ENCODE measurements around the gene GABBR2.
"Not testable (repeated sequence)": the region's sequence is repeated elsewhere in the genome, so short reads cannot be mapped to it uniquely, and the experiment has no call there.

The GABBR2 gene

GRCh38 chr9:98533866-98534265, 174.9 kb downstream of the GABBR2 start:
- DNase-seq = no peak

- no peak for DNase-seq
Observed at GRCh38 chr9:98533132-98533531, 175.6 kb downstream of the GABBR2 start.

- DNase-seq = no peak
Observed at GRCh38 chr9:98532574-98532973, 176.2 kb downstream of the GABBR2 start.

GRCh38 chr9:98532147-98532546, 176.6 kb downstream of the GABBR2 start:
- DNase-seq = no peak

DNA sequence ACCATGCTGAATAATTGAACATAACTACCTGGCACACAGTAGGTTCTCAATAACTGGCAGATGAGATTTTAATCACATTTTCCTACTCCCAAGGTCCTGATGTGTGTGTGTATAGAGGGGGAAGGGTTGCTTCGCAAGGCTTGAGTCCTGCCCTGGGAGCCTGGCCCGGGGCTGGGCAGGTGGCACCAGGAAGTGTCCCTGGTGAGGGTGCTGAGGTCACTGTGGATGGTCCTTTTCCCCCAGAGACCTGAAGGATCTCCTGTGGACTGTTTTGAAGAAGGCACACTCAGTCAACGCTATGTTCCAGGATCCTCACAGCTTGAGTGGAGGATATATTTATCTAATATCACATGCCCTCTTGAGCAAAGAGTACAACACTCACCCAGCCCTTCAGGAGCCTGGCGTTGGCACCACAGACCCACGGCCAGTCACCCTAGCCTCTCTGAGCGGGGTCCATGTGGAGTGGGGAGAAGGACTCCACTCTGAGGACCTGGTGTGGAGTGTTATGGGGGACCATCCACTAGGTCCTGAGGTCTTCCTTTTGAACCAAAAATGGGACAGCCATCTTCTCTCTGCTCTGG, 177.8 kb downstream of the GABBR2 start:
- no peak for DNase-seq

- DNase-seq = no peak
Observed at GRCh38 chr9:98530275-98530674, 178.5 kb downstream of the GABBR2 start.

- peak in 1 of 2 experiments; percentile 44 for DNase-seq
Observed at GRCh38 chr9:98529841-98530240, 178.9 kb downstream of the GABBR2 start.

GRCh38 chr9:98523231-98523901, 185.4 kb downstream of the GABBR2 start:
- no peak for DNase-seq

- no peak for DNase-seq
Observed at GRCh38 chr9:98522487-98522886, 186.2 kb downstream of the GABBR2 start.

DNA sequence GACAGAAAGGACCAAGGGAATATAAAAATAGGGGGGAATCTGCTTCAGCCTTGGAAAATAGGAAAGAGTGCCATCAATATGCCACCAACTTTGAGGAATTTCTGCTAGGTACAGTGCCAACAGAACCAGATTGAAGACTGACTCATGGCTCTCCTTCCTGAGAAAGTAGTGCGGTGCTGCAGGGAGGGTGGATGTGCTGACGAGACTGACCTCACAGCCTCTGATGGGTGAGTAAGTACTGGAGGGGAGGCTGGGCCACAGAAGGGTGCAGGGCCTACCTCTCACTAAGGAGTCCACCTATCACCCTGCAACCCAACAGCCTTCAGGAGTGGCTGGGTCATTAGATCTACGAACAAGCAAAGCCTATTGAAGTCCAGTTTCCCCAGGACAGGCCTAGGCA, 187.6 kb downstream of the GABBR2 start:
- DNase-seq = no peak

DNA sequence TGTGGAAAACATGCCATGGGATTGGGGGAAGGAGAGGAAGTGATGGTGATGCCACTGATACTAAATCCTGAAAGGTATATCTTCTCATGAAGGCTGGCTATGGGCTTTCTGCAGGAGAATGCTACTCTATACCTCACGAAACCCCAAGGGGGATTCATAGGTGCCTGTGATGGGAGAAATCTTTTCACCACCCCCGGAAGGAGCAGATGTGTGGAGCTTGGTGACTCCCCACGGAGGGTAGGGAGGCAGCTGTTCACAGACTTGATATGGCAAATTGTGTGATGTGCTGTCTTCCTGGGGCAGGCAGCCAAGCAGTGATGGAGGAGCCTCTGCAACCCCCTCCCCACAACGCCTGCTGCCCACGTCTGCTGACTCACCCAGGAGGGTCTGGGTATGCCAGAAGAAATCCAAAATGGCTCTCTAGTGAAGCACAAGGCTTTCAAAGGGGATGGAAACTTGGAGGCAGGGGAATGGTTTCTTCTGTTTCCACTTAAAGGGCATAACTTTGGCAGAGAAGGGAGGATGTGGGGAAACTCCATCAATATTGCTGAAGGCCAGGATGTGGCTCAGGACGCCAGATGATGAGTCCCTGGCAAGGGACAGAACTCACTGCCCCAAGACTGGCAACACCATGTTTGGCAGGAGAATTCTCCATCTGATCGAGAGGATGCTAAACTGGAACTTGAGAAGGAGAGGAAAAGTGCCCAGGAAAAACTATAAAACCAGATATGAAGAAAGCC, 188.3 kb downstream of the GABBR2 start:
- DNase-seq = no peak

DNA sequence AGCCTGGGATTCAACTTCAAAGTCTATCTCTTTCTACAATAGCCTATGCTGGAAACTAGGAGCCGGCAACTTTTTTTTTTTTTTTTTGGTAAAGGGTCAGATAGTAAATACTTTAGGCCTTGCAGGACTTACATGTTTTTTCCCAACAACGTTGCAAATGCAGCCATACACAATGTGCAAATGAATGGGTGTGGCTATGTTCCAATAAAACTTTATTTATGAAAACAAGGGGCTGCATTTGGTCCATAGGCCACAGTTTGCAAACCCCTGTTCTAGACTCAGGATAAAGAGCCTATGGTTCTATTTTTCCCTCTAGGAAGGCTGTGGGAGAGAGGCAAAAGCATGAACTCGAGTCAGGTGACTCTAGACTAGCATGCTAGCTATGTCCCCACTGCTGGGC, 189.1 kb downstream of the GABBR2 start:
- DNase-seq = no peak

GRCh38 chr9:98518556-98518955, 190.2 kb downstream of the GABBR2 start:
- no peak for DNase-seq

GRCh38 chr9:98517761-98518160, 191.0 kb downstream of the GABBR2 start:
- no peak for DNase-seq

- DNase-seq = no peak
Observed at GRCh38 chr9:98516897-98517503, 191.7 kb downstream of the GABBR2 start.

- no peak for DNase-seq
Observed at GRCh38 chr9:98516205-98516896, 192.4 kb downstream of the GABBR2 start.

DNA sequence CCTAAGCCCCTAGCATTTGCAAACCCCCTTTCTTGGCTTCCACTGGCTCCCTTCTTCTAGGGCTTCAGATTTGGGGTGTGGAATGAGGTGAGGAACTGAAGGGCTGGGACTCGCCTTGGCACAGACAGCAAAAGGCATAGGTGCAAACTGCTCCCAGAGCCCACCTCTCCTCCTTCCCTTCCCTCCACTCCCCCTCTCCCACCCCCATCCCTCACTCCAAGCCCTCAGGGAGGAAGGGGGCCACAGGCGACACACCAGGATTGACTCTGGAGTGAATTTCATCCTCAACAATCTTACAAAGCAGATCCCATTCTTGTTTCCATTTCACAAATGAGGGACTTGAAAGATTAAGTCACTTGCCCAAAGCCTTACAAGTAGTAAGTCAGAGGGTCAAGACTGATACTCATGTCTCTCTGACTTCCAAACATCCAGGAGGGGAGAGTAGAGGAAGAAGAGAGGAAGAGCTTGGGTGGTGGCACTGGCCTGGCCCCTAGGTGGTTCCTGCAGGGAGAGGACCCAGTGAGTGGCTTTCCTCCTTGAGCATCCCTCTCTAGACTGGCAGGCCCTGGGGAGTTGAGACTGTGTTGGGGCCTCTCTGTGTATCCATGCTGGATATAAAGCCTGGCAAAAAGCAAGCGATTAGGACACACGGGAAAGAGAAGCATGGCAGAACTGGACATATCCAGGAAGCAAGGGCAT, 193.1 kb downstream of the GABBR2 start:
- DNase-seq = no peak

- no peak for DNase-seq
Observed at GRCh38 chr9:98514841-98515240, 193.9 kb downstream of the GABBR2 start.

GRCh38 chr9:98508217-98508919, 200.4 kb downstream of the GABBR2 start:
- DNase-seq = not testable (repeated sequence)

DNA sequence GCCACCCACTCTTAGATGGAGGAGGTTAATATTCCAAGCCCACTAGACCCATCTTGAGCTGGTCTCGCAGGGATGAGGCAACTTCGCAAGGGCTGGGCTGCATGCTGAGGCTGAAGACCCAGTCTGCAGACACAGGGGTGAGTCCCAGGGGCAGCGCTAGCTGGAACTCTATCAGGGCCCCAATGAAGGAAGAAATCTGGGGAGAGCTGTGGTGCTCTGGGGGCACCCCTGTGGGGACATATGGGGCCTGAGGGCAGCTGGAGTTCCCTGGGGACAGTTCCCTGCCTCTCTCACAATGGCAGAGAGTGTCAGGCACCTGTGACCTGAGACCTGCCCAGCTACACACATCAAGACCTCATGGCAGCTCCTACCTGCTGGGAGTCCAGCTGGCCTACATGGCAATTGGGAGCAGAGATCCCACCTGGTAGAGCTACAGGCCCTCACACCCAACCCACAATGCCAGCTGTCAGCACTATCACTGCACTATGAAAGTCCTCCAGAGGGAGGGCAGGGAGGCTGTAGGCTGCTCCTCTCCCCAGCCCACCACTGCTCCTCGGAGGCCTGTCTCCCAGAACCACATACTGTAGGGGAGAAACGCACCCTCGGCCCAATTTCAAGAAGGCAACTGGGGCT, 202.2 kb downstream of the GABBR2 start:
- DNase-seq = no peak

Data from cerebellar nuclear complex (tissue), 1 donor.